Lower leg skin (tissue), 4 donors: ENCODE measurements around the gene ARHGAP33. TPM values are rescaled to one million over a fixed set of nuclear protein-coding genes. Genes with fewer than 3 reads are reported as not detected.

ENCODE experiments used
- DNase-seq, 2 donors: peaks; one replicate each; pipeline ENCODE4 v3.0.0-alpha.2; 2019; ENCODE audit warnings: low spot score in 2 of 2
- H3K4me3 ChIP-seq: fragments of 200-600 bp; sonication (generic); 2 replicates; pipeline ENCODE4 v1.5.1; 2017; ENCODE audit warnings: mild to moderate bottlenecking, low read depth; ENCODE audit not compliant: poor library complexity, severe bottlenecking
- CTCF ChIP-seq, 3 donors: fragments of 450-650 bp; IDR thresholded peaks; one replicate each; pipeline ENCODE4 v1.5.1; 2016; ENCODE audit warnings: antibody characterized with exemption in 3 of 3, mild to moderate bottlenecking in 3 of 3, moderate library complexity in 2 of 3
- POLR2A ChIP-seq, 2 donors: fragments of 450-650 bp; IDR thresholded peaks; one replicate each; pipeline ENCODE4 v1.6.1; 2016 to 2017; ENCODE audit warnings: antibody characterized with exemption in 2 of 2, mild to moderate bottlenecking in 1 of 2, moderate library complexity in 1 of 2
- WGBS, 2 donors: methylation state at CpG; one replicate each; pipeline ENCODE4 v1.1.5; 2018; 5-methylcytosine and 5-hydroxymethylcytosine counted together
- intact Hi-C: fragments of 100-400 bp; cut with DNase I; formaldehyde crosslinking; loops from one replicate; pipeline ENCODE4 v1.15.0; 2023; ENCODE audit warnings: low total_unique reads
- total RNA-seq, 4 donors: library from RNA; depleted of rRNA; stranded (reverse); fragments of >200 nt; gene quantifications; one replicate each; pipeline ENCODE4 v1.1.0, GENCODE V29; 2016

ARHGAP33 gene
- 10 to 100 TPM in 2 of 4 donors, 1 to 10 TPM in 2; 3.6 to 25.7 (median 13.8) TPM for total RNA-seq

- 0 to 1% methylated on average over 26 to 54 of the region's 82 CpGs for WGBS, 2 donors
- TF ChIP-seq POLR2A (IDR thresholded peaks at IDR 0.05) (no peak), CTCF (IDR thresholded peaks at IDR 0.05) (no peak)
- intact Hi-C loops = no loop called here
Observed at GRCh38 chr19:35775298-35776101, at the start of gene ARHGAP33. TSS of gene ARHGAP33 (plus strand) at chr19:35775564. CDS start at chr19:35775659, 95 bp downstream.

GRCh38 chr19:35727053-35727955, 48.1 kb upstream of the ARHGAP33 start:
- intact Hi-C loops = no loop called here
- DNase-seq = no peak
- no peak for TF ChIP-seq POLR2A (IDR thresholded peaks at IDR 0.05)
- TF ChIP-seq CTCF (IDR thresholded peaks at IDR 0.05) = no peak
- no peak overlapping the region for H3K4me3 ChIP-seq
- 93 to 94% methylated on average over 9 to 22 of the region's 25 CpGs for WGBS, 2 donors

More at GRCh38 chr19:35775298-35776101, at the start of gene ARHGAP33:
- H3K4me3 ChIP-seq = peak within 1 kb of the TSS; percentile 48
- peak; percentile 98 to 100 for DNase-seq

- H3K4me3 ChIP-seq = no peak overlapping the region
- no peak for DNase-seq
- intact Hi-C loops = no loop called here
- TF ChIP-seq POLR2A (IDR thresholded peaks at IDR 0.05) = no peak
- TF ChIP-seq CTCF (IDR thresholded peaks at IDR 0.05) = no peak
- WGBS, 2 donors = 94 to 95% methylated on average over 16 to 19 of the region's 19 CpGs
Observed at GRCh38 chr19:35727956-35728706, 47.2 kb upstream of the ARHGAP33 start.

- H3K4me3 ChIP-seq = no peak overlapping the region
- intact Hi-C loops = no loop called here
- DNase-seq = no peak
- TF ChIP-seq CTCF (IDR thresholded peaks at IDR 0.05) (no peak), POLR2A (IDR thresholded peaks at IDR 0.05) (no peak)
- WGBS, 2 donors = 82 to 83% methylated on average over 18 of the region's 18 CpGs
Observed at GRCh38 chr19:35729021-35729420, 46.3 kb upstream of the ARHGAP33 start.

- intact Hi-C loops = no loop called here
- no peak for DNase-seq
- 87 to 97% methylated on average over 10 to 11 of the region's 11 CpGs for WGBS, 2 donors
- TF ChIP-seq POLR2A (IDR thresholded peaks at IDR 0.05) = no peak
- no peak for TF ChIP-seq CTCF (IDR thresholded peaks at IDR 0.05)
- H3K4me3 ChIP-seq = no peak overlapping the region
Observed at GRCh38 chr19:35729763-35730162, 45.6 kb upstream of the ARHGAP33 start.
